CD4-positive, alpha-beta T cell treated with Interferon gamma for 1 hour (primary cell): ENCODE data around the gene SPATC1L.
"Not testable (repeated sequence)": the region's sequence is repeated elsewhere in the genome, so short reads cannot be mapped to it uniquely, and the experiment has no call there.

Experiments used
- DNase-seq: peaks from one replicate; pipeline ENCODE4 v3.0.0-alpha.2; 2020

The SPATC1L gene

GRCh38 chr21:46199436-46200373 lies 15.4 kb upstream of the SPATC1L start:
- no peak for DNase-seq

GRCh38 chr21:46196733-46197132 lies 12.5 kb upstream of the SPATC1L start:
- no peak for DNase-seq

- no peak for DNase-seq
These were observed 11.4 kb upstream of the SPATC1L start for GRCh38 chr21:46195595-46196195.

GRCh38 chr21:46194374-46195334 lies 10.4 kb upstream of the SPATC1L start:
- DNase-seq, result no peak

- DNase-seq, result no peak
These were observed 9.6 kb upstream of the SPATC1L start for GRCh38 chr21:46193829-46194373.

- DNase-seq, result no peak
These were observed 7.7 kb upstream of the SPATC1L start for GRCh38 chr21:46191686-46192575.

GRCh38 chr21:46191257-46191685 lies 7.0 kb upstream of the SPATC1L start:
- no peak for DNase-seq

- DNase-seq, result no peak
These were observed 6.4 kb upstream of the SPATC1L start for GRCh38 chr21:46190491-46191131.

- DNase-seq, result no peak
These were observed 5.8 kb upstream of the SPATC1L start for GRCh38 chr21:46189959-46190490.

GRCh38 chr21:46189213-46189958 lies 5.1 kb upstream of the SPATC1L start:
- no peak for DNase-seq

GRCh38 chr21:46188226-46189212 lies 4.3 kb upstream of the SPATC1L start:
- DNase-seq, result no peak

- DNase-seq, result no peak
These were observed 3.6 kb upstream of the SPATC1L start for GRCh38 chr21:46187814-46188213.

GRCh38 chr21:46187261-46187660 lies 3.0 kb upstream of the SPATC1L start:
- DNase-seq, result no peak

GRCh38 chr21:46185716-46186115 lies 1.5 kb upstream of the SPATC1L start:
- no peak for DNase-seq

GRCh38 chr21:46184625-46185555 lies 631 bp upstream of the SPATC1L start:
- DNase-seq, result peak; percentile 85

- DNase-seq, result not testable (repeated sequence)
These were observed 836 bp downstream of the SPATC1L start for GRCh38 chr21:46183337-46183909.
